ENCODE measurements around the gene PTBP2.

PTBP2 gene

GRCh38 chr1:96721416-96722160, at the start of gene PTBP2:
Gene PTBP2, plus strand, starts transcription at chr1:96721784. Its CDS starts 81 bp downstream, at chr1:96721865.
- no peaks in the 10 kb centered on the region for H3K36me3 ChIP-seq (ENCODE audit: control insufficient read depth in 2 of 2, insufficient read depth in 2 of 2, low read length in 2 of 2)
- no peaks in the 10 kb centered on the region for H3K9me3 ChIP-seq (ENCODE audit: control insufficient read depth in 2 of 2, low read length in 2 of 2)
- H3K4me3 ChIP-seq (ENCODE audit: low read length in 2 of 2) = peak within 1 kb of the TSS; percentile 79 to 81
- H3K27ac ChIP-seq (ENCODE audit: low read depth in 2 of 2, low read length in 2 of 2) = peak within 1 kb of the TSS; percentile 90 to 91
- peak within 1 kb of the TSS; percentile 77 to 88 for H3K9ac ChIP-seq (ENCODE audit: low read depth in 1 of 2, low read length in 2 of 2)
- H3K4me1 ChIP-seq (ENCODE audit: control insufficient read depth in 2 of 2, insufficient read depth in 2 of 2, low read length in 2 of 2) = peaks cover 4 to 10% of the 10 kb centered on the region in 2 donors
- no peaks in the 10 kb centered on the region for H3K27me3 ChIP-seq (ENCODE audit: control insufficient read depth in 2 of 2, insufficient read depth in 2 of 2, low read length in 2 of 2)

- H3K9me3 ChIP-seq (ENCODE audit: control insufficient read depth in 2 of 2, low read length in 2 of 2) = no peaks in the 10 kb centered on the region
- no peak overlapping the region for H3K9ac ChIP-seq (ENCODE audit: low read depth in 1 of 2, low read length in 2 of 2)
- no peak overlapping the region for H3K4me3 ChIP-seq (ENCODE audit: low read length in 2 of 2)
- no peaks in the 10 kb centered on the region for H3K36me3 ChIP-seq (ENCODE audit: control insufficient read depth in 2 of 2, insufficient read depth in 2 of 2, low read length in 2 of 2)
- no peak overlapping the region for H3K27ac ChIP-seq (ENCODE audit: low read depth in 2 of 2, low read length in 2 of 2)
- no peaks in the 10 kb centered on the region for H3K4me1 ChIP-seq (ENCODE audit: control insufficient read depth in 2 of 2, insufficient read depth in 2 of 2, low read length in 2 of 2)
- no peaks in the 10 kb centered on the region for H3K27me3 ChIP-seq (ENCODE audit: control insufficient read depth in 2 of 2, insufficient read depth in 2 of 2, low read length in 2 of 2)
Measured at GRCh38 chr1:96674915-96675314, 46.7 kb upstream of the PTBP2 start.

- H3K9ac ChIP-seq (ENCODE audit: low read depth in 1 of 2, low read length in 2 of 2) = no peak overlapping the region
- no peaks in the 10 kb centered on the region for H3K36me3 ChIP-seq (ENCODE audit: control insufficient read depth in 2 of 2, insufficient read depth in 2 of 2, low read length in 2 of 2)
Measured at GRCh38 chr1:96682056-96682455, 39.5 kb upstream of the PTBP2 start.

GRCh38 chr1:96683931-96684330, 37.7 kb upstream of the PTBP2 start:
- Histone ChIP-seq H3K36me3 (ENCODE audit: control insufficient read depth in 2 of 2, insufficient read depth in 2 of 2, low read length in 2 of 2) (no peaks in the 10 kb centered on the region), H3K4me1 (ENCODE audit: control insufficient read depth in 2 of 2, insufficient read depth in 2 of 2, low read length in 2 of 2) (no peaks in the 10 kb centered on the region), H3K9me3 (ENCODE audit: control insufficient read depth in 2 of 2, low read length in 2 of 2) (no peaks in the 10 kb centered on the region), H3K4me3 (ENCODE audit: low read length in 2 of 2) (no peak overlapping the region), H3K9ac (ENCODE audit: low read depth in 1 of 2, low read length in 2 of 2) (no peak overlapping the region), H3K27ac (ENCODE audit: low read depth in 2 of 2, low read length in 2 of 2) (no peak overlapping the region), H3K27me3 (ENCODE audit: control insufficient read depth in 2 of 2, insufficient read depth in 2 of 2, low read length in 2 of 2) (no peaks in the 10 kb centered on the region)

More at GRCh38 chr1:96682056-96682455, 39.5 kb upstream of the PTBP2 start:
- Histone ChIP-seq H3K9me3 (ENCODE audit: control insufficient read depth in 2 of 2, low read length in 2 of 2) (no peaks in the 10 kb centered on the region), H3K4me3 (ENCODE audit: low read length in 2 of 2) (no peak overlapping the region), H3K27ac (ENCODE audit: low read depth in 2 of 2, low read length in 2 of 2) (no peak overlapping the region), H3K4me1 (ENCODE audit: control insufficient read depth in 2 of 2, insufficient read depth in 2 of 2, low read length in 2 of 2) (no peaks in the 10 kb centered on the region), H3K27me3 (ENCODE audit: control insufficient read depth in 2 of 2, insufficient read depth in 2 of 2, low read length in 2 of 2) (no peaks in the 10 kb centered on the region)

- Histone ChIP-seq H3K36me3 (ENCODE audit: control insufficient read depth in 2 of 2, insufficient read depth in 2 of 2, low read length in 2 of 2) (no peaks in the 10 kb centered on the region), H3K9ac (ENCODE audit: low read depth in 1 of 2, low read length in 2 of 2) (no peak overlapping the region), H3K27ac (ENCODE audit: low read depth in 2 of 2, low read length in 2 of 2) (no peak overlapping the region), H3K27me3 (ENCODE audit: control insufficient read depth in 2 of 2, insufficient read depth in 2 of 2, low read length in 2 of 2) (no peaks in the 10 kb centered on the region), H3K4me1 (ENCODE audit: control insufficient read depth in 2 of 2, insufficient read depth in 2 of 2, low read length in 2 of 2) (no peaks in the 10 kb centered on the region), H3K9me3 (ENCODE audit: control insufficient read depth in 2 of 2, low read length in 2 of 2) (no peaks in the 10 kb centered on the region), H3K4me3 (ENCODE audit: low read length in 2 of 2) (no peak overlapping the region)
Measured at GRCh38 chr1:96684744-96685143, 36.8 kb upstream of the PTBP2 start.

- H3K9me3 ChIP-seq (ENCODE audit: control insufficient read depth in 2 of 2, low read length in 2 of 2) = no peaks in the 10 kb centered on the region
- H3K4me1 ChIP-seq (ENCODE audit: control insufficient read depth in 2 of 2, insufficient read depth in 2 of 2, low read length in 2 of 2) = no peaks in the 10 kb centered on the region
- no peak overlapping the region for H3K4me3 ChIP-seq (ENCODE audit: low read length in 2 of 2)
- no peak overlapping the region for H3K9ac ChIP-seq (ENCODE audit: low read depth in 1 of 2, low read length in 2 of 2)
- H3K27me3 ChIP-seq (ENCODE audit: control insufficient read depth in 2 of 2, insufficient read depth in 2 of 2, low read length in 2 of 2) = no peaks in the 10 kb centered on the region
- H3K36me3 ChIP-seq (ENCODE audit: control insufficient read depth in 2 of 2, insufficient read depth in 2 of 2, low read length in 2 of 2) = no peaks in the 10 kb centered on the region
- H3K27ac ChIP-seq (ENCODE audit: low read depth in 2 of 2, low read length in 2 of 2) = no peak overlapping the region
Measured at GRCh38 chr1:96688767-96689166, 32.8 kb upstream of the PTBP2 start.

GRCh38 chr1:96695954-96696353, 25.6 kb upstream of the PTBP2 start:
- no peaks in the 10 kb centered on the region for H3K9me3 ChIP-seq (ENCODE audit: control insufficient read depth in 2 of 2, low read length in 2 of 2)
- no peaks in the 10 kb centered on the region for H3K36me3 ChIP-seq (ENCODE audit: control insufficient read depth in 2 of 2, insufficient read depth in 2 of 2, low read length in 2 of 2)
- no peak overlapping the region for H3K4me3 ChIP-seq (ENCODE audit: low read length in 2 of 2)
- H3K27ac ChIP-seq (ENCODE audit: low read depth in 2 of 2, low read length in 2 of 2) = no peak overlapping the region
- no peaks in the 10 kb centered on the region for H3K27me3 ChIP-seq (ENCODE audit: control insufficient read depth in 2 of 2, insufficient read depth in 2 of 2, low read length in 2 of 2)
- no peak overlapping the region for H3K9ac ChIP-seq (ENCODE audit: low read depth in 1 of 2, low read length in 2 of 2)
- no peaks in the 10 kb centered on the region for H3K4me1 ChIP-seq (ENCODE audit: control insufficient read depth in 2 of 2, insufficient read depth in 2 of 2, low read length in 2 of 2)

GRCh38 chr1:96698342-96698983, 23.1 kb upstream of the PTBP2 start:
- Histone ChIP-seq H3K4me3 (ENCODE audit: low read length in 2 of 2) (no peak overlapping the region), H3K36me3 (ENCODE audit: control insufficient read depth in 2 of 2, insufficient read depth in 2 of 2, low read length in 2 of 2) (no peaks in the 10 kb centered on the region), H3K27ac (ENCODE audit: low read depth in 2 of 2, low read length in 2 of 2) (no peak overlapping the region), H3K27me3 (ENCODE audit: control insufficient read depth in 2 of 2, insufficient read depth in 2 of 2, low read length in 2 of 2) (no peaks in the 10 kb centered on the region), H3K9ac (ENCODE audit: low read depth in 1 of 2, low read length in 2 of 2) (no peak overlapping the region), H3K4me1 (ENCODE audit: control insufficient read depth in 2 of 2, insufficient read depth in 2 of 2, low read length in 2 of 2) (no peaks in the 10 kb centered on the region), H3K9me3 (ENCODE audit: control insufficient read depth in 2 of 2, low read length in 2 of 2) (no peaks in the 10 kb centered on the region)

GRCh38 chr1:96703186-96703585, 18.4 kb upstream of the PTBP2 start:
- Histone ChIP-seq H3K27ac (ENCODE audit: low read depth in 2 of 2, low read length in 2 of 2) (no peak overlapping the region), H3K27me3 (ENCODE audit: control insufficient read depth in 2 of 2, insufficient read depth in 2 of 2, low read length in 2 of 2) (no peaks in the 10 kb centered on the region), H3K36me3 (ENCODE audit: control insufficient read depth in 2 of 2, insufficient read depth in 2 of 2, low read length in 2 of 2) (no peaks in the 10 kb centered on the region), H3K9ac (ENCODE audit: low read depth in 1 of 2, low read length in 2 of 2) (no peak overlapping the region), H3K4me1 (ENCODE audit: control insufficient read depth in 2 of 2, insufficient read depth in 2 of 2, low read length in 2 of 2) (no peaks in the 10 kb centered on the region), H3K9me3 (ENCODE audit: control insufficient read depth in 2 of 2, low read length in 2 of 2) (no peaks in the 10 kb centered on the region), H3K4me3 (ENCODE audit: low read length in 2 of 2) (no peak overlapping the region)

- H3K4me1 ChIP-seq (ENCODE audit: control insufficient read depth in 2 of 2, insufficient read depth in 2 of 2, low read length in 2 of 2) = no peaks in the 10 kb centered on the region
- H3K9ac ChIP-seq (ENCODE audit: low read depth in 1 of 2, low read length in 2 of 2) = no peak overlapping the region
- no peak overlapping the region for H3K4me3 ChIP-seq (ENCODE audit: low read length in 2 of 2)
- H3K9me3 ChIP-seq (ENCODE audit: control insufficient read depth in 2 of 2, low read length in 2 of 2) = no peaks in the 10 kb centered on the region
- H3K27me3 ChIP-seq (ENCODE audit: control insufficient read depth in 2 of 2, insufficient read depth in 2 of 2, low read length in 2 of 2) = no peaks in the 10 kb centered on the region
- H3K36me3 ChIP-seq (ENCODE audit: control insufficient read depth in 2 of 2, insufficient read depth in 2 of 2, low read length in 2 of 2) = no peaks in the 10 kb centered on the region
- H3K27ac ChIP-seq (ENCODE audit: low read depth in 2 of 2, low read length in 2 of 2) = no peak overlapping the region
Measured at GRCh38 chr1:96707023-96707422, 14.6 kb upstream of the PTBP2 start.

Measured in mucosa of rectum (tissue), 2 donors.